HG02798 (cell line): ENCODE results near the gene MCFD2.

ENCODE experiments used
- ATAC-seq: cut with Tn5 transposase; IDR thresholded peaks from one replicate; pipeline ENCODE4 v1.9.1; 2021; ENCODE audit warnings: mild to moderate bottlenecking; ENCODE audit not compliant: unreplicated experiment, poor library complexity

Gene MCFD2

GRCh38 chr2:46915281-46915810, at the start of gene MCFD2:
Gene MCFD2 (minus strand): TSS chr2:46915806. CDS start chr2:46909171, 6,635 bp downstream.
- peak; percentile 1 for ATAC-seq

GRCh38 chr2:46964835-46965560, 49.4 kb upstream of the MCFD2 start:
- no peak for ATAC-seq

GRCh38 chr2:46963941-46964673, 48.5 kb upstream of the MCFD2 start:
- no peak for ATAC-seq

GRCh38 chr2:46963210-46963609, 47.6 kb upstream of the MCFD2 start:
- no peak for ATAC-seq

- ATAC-seq, result no peak
Measured at GRCh38 chr2:46962751-46963150, 47.1 kb upstream of the MCFD2 start.

- no peak for ATAC-seq
Measured at GRCh38 chr2:46960618-46961017, 45.0 kb upstream of the MCFD2 start.

GRCh38 chr2:46958431-46959017, 42.9 kb upstream of the MCFD2 start:
- ATAC-seq, result no peak

- no peak for ATAC-seq
Measured at GRCh38 chr2:46956981-46957531, 41.5 kb upstream of the MCFD2 start.

GRCh38 chr2:46955764-46956163, 40.2 kb upstream of the MCFD2 start:
- no peak for ATAC-seq

GRCh38 chr2:46954951-46955571, 39.5 kb upstream of the MCFD2 start:
- no peak for ATAC-seq

GRCh38 chr2:46952171-46952570, 36.6 kb upstream of the MCFD2 start:
- ATAC-seq, result no peak

GRCh38 chr2:46951290-46952064, 35.9 kb upstream of the MCFD2 start:
- no peak for ATAC-seq

GRCh38 chr2:46950314-46950713, 34.7 kb upstream of the MCFD2 start:
- ATAC-seq, result no peak

- no peak for ATAC-seq
Measured at GRCh38 chr2:46947841-46948240, 32.2 kb upstream of the MCFD2 start.

GRCh38 chr2:46945671-46946070, 30.1 kb upstream of the MCFD2 start:
- no peak for ATAC-seq

- peak; percentile 28 for ATAC-seq
Measured at GRCh38 chr2:46943881-46944798, 28.5 kb upstream of the MCFD2 start.

- no peak for ATAC-seq
Measured at GRCh38 chr2:46942891-46943626, 27.5 kb upstream of the MCFD2 start.

GRCh38 chr2:46942143-46942526, 26.5 kb upstream of the MCFD2 start:
- ATAC-seq, result peak; percentile 38
